ENCODE data around the gene MATN1.

The MATN1 gene

DNA sequence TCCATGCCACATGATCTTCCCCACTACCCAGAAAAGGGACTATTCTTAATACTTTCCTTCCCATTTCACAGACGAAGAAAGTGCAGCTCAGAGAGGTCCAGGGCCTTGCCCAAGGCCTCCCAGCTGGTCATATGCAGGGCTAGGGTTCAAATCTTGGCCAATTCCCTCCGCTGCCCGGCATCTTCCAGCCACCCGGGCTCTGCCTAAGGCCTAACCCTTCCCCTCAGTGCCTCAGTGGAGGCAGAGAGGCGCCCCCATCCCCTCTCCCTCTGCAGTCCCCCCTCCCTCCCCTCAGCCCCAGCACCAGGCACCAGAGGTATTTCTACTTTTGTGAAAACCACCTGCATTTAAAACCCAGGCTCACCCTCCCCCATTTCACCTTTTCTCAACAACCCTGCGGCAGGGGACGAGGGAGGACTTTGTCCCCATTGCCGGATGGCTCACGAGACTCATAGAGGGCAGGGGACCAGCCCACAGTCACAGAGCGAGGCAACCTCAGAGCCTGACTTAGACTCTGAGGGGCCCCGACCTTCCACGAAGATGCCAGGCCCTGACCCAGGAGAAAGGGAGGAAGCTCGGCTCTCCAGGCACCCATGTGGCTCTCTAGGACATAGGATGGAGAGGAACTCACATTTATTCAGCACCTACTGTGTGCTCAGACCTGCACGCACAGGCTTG lies 21.9 kb upstream of the MATN1 start:
- no peak for DNase-seq (ENCODE audit: low read depth)

DNA sequence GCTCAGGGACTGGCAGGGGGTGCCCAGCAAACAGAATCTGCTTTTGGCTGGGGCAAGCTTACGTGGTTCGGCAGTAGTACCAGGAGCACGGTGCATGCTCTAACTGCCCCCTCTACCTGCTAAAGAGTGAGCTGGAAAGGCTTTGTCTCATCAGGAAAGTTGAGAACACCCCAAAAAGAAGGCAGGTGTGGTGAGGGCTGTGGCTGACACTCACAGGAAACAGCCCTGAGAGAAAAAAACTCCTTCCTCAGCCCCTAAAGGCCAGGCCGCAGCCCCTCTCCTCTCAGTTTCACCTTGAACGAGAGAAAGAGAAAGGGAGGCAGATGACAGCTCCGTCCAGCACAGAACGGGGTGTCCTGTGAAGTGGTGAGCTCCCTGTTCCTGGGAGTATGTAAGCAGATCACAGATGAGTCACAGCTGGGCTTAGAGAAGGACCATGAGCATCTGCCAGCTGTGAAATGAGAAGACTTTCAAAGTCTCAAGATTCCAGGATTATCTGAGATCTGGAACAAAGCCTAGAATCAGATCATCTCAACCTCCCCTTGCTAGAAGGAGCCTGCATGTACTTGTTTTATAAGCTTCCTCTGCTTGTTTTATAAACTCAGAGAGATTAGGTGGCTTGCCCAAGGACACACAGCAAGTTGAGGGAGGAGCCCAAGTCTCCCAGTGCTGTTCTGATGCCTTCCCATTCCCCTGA lies 20.8 kb upstream of the MATN1 start:
- DNase-seq (ENCODE audit: low read depth): peak; percentile 42

DNA sequence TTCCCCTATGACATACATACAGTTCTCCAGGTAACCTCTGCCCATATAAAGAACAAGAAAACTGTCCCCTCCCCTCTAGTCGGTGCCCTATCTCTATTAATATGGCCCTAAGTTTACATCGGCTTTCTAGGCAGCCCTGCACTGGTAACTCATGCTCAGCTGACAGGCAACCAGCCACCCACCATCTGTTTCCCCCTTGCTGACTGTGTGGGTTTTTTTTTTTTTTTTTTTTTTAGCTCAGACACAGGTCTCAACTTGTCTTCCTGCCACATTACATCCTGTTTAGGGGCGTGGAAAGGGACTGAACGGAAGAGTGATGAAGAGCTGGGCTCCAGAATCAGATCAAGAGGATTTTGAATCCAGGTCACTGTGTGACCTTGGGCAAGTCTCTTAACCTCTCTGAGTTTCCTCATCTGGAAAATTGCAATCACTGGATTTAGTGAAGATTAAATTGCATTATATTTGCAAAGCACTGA lies 20.2 kb upstream of the MATN1 start:
- DNase-seq (ENCODE audit: low read depth): peak; percentile 77

DNA sequence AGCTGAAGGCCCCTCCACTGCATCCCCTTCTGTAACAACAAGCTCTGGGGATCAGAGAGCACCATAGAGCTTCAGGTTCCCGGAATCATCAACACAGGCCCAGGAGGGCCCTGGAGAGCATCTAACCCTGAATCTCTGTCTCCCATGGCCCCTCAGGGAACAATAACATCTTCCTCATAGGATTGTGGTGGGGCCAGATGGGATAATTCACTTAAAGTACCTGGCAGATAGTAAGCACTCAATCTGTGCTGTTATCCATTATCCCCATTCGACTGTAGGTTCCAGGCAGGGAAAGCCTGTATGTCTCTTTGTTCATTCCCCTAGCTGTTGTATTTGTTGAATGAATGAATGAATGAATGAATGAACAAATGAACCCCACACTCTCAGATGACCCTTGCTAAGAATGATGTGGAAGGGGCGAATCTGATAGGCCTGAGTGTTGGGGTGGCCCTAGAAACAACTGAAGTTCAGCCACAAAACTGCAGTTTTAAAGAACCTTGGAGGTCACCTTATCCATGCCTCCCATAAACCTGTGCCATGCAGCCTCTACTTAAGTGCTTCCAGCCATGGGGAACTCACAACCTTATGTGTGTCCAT lies 19.7 kb upstream of the MATN1 start:
- no peak for DNase-seq (ENCODE audit: low read depth)

DNA sequence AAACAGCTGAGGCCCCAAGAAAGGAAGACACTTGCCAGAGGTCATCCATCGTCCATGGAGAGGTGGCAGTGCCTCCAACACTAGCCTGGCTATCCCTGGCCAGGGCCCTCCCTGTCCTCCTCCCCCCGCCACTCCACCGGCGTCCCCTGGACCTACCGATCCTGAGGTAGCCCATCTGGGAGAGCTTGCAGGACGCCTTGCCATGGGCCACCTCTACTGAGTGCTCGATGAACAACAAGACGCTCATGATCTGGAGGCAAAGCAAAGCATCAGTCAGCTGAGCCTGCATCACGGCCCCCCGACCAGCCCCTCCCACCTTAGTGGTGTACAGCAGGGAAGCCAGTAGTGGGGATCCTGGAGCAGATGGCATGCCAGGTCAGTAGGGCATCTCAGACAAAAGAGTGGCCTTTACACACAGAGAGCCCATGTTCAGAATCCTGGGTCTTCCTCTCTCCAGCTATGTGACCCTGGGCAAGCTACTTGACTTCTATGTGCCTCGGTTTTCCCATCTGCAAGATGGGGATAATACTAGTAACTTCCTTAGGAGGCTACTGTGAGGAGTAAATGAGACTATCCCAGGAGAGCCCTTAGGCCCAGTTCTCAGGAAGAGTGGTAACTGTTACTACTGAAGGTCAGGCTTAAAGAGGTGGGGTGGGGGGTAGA lies 19.0 kb upstream of the MATN1 start:
- DNase-seq (ENCODE audit: low read depth): no peak

DNA sequence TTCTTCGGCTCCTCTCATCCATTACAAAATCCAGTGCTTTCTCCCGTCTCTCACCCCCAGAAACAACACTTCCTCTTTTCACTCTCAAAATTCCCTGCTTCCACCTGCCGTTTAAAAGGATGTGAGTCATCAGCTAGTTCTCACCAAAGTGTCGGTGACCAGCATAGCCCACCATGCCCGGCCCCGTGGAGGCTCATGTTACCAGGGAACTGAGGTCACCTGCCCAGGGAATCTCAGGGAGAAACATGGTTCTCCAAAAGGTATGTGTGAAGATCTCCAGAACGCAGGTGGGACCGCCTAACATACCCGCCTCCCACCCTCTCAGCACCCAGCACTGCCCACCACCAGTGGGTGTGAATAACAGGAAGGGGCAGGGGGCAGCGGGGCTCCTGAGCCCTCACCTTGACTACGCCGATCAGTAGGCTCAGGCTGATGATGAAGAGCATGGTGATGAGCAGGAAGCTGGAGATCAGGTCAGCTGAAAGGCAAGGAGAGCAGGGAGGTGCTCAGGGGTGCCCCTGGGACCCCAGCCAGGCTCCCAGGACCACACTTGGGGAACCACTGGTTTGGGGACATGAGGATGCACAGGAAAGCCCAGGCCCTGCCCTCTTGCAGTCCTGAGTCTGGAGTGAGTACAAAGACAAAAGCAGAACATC lies 18.0 kb upstream of the MATN1 start:
- DNase-seq (ENCODE audit: low read depth): no peak

DNA sequence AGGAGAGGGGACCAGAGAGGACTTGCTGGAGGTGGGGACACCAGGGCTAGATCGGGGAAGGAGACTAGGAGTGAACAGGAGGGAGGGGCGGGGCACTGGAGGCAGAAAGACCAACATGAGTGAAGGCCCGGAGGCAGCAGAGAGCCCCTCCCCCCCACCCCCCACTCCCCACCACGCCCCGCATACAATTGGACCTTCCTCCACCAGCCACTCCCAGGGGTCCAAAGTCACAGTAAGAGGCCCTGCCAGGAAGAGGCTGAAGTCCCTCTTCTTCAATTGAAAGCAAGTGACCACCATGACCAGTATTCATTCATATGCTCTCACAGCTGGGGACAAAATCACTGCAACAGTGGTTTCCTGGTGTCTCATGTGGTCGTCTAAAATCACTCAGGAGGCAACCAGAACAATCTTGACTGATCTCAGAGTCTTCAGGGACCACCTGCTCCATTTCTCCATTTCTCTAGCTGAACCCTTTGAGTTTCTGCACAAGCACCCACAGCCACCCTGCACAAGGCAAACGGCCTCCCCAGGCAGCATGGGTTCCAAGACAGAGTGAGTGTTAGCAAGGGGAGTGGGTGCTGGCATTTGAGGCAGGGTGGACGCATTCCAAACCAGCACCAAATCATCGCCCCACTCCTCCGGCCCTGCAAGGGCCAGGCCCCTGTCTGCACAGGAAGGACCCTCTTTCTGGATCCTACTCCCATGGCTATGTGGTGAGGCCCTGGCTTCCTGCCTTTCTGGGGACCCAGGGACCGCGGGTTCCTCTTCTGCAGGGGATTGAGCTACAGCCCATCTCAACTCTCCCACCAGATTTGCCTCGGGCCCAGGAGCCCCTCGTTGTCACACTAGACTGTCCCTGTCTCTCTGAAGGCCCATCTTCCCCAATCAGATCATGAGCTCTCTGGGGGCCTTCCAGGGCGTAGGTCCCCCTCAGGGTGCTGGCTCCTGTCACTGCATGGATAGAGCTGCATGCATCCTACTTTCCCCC lies 17.2 kb upstream of the MATN1 start:
- no peak for DNase-seq (ENCODE audit: low read depth)

GRCh38 chr1:30739601-30740000 lies 16.2 kb upstream of the MATN1 start:
- no peak for DNase-seq (ENCODE audit: low read depth)

GRCh38 chr1:30738715-30739559 lies 15.6 kb upstream of the MATN1 start:
- DNase-seq (ENCODE audit: low read depth): no peak

- DNase-seq (ENCODE audit: low read depth): no peak
These were observed 14.8 kb upstream of the MATN1 start for GRCh38 chr1:30738040-30738714.

DNA sequence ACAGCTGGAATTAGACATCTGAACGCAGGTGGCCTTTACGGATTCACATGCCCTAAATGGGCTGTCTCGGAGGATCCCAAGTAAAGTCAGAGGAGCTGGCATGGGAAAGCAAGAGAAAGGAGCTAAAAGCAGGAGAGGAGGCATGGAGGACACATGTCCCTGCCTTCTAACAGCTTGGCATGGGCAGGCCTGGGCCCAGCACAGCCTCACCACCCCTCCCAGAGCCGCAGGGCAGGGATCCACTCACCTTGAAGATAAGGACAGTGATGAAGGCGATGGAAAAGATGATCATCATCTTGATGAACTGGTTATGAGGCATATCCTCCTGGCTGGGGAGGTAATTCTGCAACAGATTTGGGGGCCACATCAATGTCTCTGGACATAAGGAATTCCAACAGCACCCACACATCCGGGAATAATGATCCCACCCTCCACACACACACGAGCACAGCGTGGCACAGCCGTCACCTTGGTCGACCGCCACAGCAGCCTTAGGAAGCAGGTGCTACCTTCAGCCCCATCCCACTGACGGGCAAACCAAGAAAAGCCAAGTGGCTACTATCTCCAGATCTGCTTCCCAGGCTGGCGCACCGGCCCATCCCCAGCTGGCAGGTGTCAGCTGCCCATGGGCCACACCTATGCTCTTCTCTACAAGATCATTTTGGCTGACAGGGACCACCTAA lies 14.1 kb upstream of the MATN1 start:
- DNase-seq (ENCODE audit: low read depth): no peak

GRCh38 chr1:30735668-30736498 lies 12.5 kb upstream of the MATN1 start:
- DNase-seq (ENCODE audit: low read depth): no peak

- DNase-seq (ENCODE audit: low read depth): no peak
These were observed 11.7 kb upstream of the MATN1 start for GRCh38 chr1:30735124-30735523.

DNA sequence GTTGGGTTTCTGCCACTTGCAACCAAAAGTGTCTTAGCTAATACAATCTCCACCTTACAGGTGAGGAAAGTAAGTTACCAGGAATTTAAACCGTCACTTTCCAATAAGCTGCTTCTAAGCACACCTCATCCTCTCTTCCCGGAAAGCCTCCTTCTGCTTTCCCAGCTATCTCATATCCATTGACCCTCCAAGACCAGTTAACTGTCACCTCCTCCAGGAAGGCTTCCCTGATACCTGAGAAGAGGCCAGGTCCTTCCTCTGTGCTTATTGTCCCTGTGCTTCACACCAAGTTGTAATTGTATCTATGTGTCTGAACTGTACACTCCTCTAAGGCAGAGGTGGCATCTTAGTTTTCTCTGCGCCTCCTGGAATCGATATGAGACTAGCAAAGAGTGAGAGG lies 11.2 kb upstream of the MATN1 start:
- no peak for DNase-seq (ENCODE audit: low read depth)

GRCh38 chr1:30734106-30734505 lies 10.7 kb upstream of the MATN1 start:
- DNase-seq (ENCODE audit: low read depth): no peak

DNA sequence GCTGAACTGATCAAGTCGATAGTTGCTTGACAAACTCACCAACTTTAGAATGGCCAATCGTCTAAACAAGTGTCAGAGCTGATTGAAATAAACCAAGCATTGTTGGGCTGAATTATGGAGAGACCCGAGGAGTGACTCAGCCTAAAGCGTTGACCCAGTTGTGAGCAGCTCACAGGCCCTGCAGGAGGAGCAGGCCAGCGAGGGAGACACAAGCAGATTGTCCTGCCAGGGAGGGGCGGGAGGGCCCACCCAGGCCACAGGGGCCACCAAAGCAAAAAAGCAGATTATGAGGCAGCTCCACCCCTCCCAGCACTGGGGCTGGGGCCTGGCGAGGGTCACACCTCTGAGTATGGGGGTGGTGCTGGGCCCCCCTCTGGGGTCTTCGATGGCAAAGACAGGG lies 10.1 kb upstream of the MATN1 start:
- DNase-seq (ENCODE audit: low read depth): no peak

GRCh38 chr1:30732277-30732996 lies 9.1 kb upstream of the MATN1 start:
- DNase-seq (ENCODE audit: low read depth): no peak
